D341Med (cell line): Measurements from ENCODE around the gene WDR49.

Source experiments
- DNase-seq: peaks from one replicate; pipeline ENCODE4 v3.0.0; 2012; ENCODE audit warnings: low spot score

The WDR49 gene

GRCh38 chr3:167653760-167654159 is at the start of gene WDR49:
Gene WDR49 (minus strand): TSS chr3:167653942. CDS start chr3:167653425, 517 bp downstream.
- DNase-seq, result no peak

- no peak for DNase-seq
Measured at GRCh38 chr3:167700926-167701325, 47.2 kb upstream of the WDR49 start.

DNA sequence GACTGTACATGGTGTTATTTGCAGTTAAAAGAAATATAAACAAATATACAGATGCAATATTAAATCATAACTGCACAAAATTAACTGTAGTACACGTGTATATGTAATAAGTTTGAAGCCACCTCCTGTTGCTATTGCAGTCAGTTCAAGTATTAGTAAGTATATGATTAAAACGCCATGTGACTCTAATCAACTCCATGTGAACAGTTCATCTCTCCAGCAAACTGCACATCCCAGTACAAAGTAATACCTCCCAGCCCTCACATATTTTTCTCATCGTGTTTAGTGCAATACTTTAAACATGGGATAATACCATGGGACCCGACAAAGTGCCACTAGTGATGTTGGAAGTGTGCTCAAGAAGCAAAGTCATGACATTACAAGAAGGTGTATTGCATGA is 46.3 kb upstream of the WDR49 start:
- no peak for DNase-seq

- no peak for DNase-seq
Measured at GRCh38 chr3:167694121-167694520, 40.4 kb upstream of the WDR49 start.

DNA sequence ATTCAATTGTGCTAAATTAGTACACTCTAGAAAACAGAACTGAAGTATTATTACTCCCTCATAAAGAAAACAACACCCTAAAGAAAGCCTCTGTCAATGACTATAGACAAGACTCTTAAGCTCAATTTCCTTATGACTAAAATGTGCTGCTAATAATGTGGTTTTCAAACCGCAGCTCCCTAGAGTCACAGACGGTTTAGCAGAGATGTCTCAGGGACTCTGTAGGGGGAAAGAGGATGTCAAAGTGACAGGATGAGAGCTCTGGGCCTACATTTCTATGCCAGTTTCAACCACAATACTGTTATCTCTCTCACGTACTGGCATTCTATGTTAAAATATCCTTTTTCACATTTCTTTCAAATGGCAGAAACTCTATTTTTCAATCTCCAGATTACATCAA is 37.6 kb upstream of the WDR49 start:
- no peak for DNase-seq

- peak; percentile 53 for DNase-seq
Measured at GRCh38 chr3:167684388-167684993, 30.7 kb upstream of the WDR49 start.

- DNase-seq, result no peak
Measured at GRCh38 chr3:167679526-167679925, 25.8 kb upstream of the WDR49 start.

DNA sequence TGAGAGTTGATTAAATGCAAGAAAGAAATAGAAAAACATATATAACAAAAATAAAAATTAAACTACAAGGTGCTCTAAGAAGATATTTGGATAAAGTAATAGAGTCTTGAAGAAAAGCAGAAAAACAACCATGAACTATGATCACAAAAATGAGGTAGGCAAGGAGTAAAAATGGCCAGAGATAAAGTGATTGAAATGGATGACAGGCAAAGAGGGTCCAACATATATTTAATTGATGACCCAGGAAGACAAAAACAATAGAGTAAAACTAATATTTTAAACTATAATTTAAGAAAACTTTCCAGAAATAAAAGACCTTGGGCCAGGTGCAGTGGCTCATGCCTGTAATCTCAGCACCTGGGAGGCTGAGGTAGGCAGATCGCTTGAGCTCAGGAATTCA is 22.1 kb upstream of the WDR49 start:
- no peak for DNase-seq

GRCh38 chr3:167673221-167673620 is 19.5 kb upstream of the WDR49 start:
- DNase-seq, result no peak

- DNase-seq, result no peak
Measured at GRCh38 chr3:167671878-167672427, 18.2 kb upstream of the WDR49 start.

DNA sequence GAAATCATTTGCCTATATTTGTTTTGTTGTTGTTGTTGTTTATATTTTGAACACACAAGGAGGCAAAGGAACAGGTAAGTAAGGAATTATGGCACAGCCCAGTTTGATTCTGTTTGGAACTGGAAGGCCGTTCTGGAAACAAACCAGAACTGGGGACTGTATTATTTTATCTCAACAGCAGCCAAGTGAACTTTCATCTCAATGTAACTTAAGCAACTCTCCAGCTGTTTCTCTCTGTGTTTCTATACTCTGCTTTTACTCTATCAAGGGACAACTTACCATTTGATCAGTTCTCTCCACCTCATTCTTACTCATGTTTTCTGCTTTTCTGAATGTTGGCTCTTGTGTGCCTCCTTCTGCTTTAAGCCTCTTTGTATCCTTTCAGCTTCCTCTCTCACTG is 16.0 kb upstream of the WDR49 start:
- DNase-seq, result no peak

DNA sequence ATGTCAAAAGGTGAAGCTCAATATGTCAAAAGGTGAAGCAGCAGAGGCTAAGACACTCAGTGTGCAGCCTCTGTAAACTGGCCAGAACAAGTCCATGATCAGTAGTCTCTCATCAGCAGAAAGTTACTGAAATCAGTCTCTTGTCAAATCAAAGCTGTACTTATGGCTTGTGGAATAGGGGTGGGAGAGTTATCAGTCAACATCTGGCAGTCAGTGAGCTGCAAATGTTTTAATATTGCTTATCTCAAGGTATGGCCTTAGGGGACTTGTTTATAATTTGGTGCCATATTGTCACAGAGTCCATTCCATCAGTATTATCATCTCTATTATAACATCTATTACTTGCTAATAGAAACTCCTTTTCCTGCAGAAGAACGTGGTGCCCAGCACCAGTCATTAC is 14.9 kb upstream of the WDR49 start:
- DNase-seq, result no peak

DNA sequence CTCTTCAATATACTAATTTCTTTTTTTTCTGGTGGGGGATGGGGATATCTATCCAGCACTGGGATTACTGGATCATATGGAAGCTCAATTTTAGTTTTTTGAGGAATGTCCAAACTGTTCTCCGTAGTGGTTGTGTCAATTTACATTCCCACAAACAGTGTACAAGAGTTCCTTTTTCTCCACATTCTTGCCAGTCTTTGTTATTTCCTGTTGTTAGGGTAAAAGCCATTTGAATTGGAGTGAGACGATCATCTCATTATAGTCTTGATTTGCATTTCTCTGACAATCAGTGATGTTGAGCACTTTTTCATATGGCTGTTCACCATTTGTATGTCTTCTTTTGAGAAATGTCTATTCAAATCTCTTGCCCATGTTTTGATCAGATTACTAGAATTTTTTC is 12.8 kb upstream of the WDR49 start:
- no peak for DNase-seq

DNA sequence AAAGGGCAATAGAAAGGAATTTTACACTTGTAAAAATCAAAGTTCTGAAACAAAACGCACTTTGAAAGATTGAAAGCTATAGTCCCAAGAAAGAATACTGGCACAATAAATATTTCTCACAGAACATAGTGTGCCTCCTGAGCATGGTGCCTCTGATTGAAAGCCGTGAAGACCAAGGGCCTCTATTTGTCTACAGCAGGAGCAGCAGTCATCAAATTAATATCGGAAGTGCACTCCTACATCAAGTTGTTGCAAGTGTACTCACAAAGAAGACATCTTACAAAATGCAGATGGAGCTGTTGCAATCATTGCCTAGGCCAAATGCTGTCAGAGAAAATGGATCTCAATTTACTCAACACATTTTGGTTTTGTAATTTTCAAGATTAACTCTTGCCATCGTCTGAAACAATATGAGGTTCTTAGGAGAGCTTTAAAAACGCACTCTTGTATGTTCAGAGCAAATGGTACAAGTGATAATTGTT is 9.2 kb upstream of the WDR49 start:
- DNase-seq, result no peak

DNA sequence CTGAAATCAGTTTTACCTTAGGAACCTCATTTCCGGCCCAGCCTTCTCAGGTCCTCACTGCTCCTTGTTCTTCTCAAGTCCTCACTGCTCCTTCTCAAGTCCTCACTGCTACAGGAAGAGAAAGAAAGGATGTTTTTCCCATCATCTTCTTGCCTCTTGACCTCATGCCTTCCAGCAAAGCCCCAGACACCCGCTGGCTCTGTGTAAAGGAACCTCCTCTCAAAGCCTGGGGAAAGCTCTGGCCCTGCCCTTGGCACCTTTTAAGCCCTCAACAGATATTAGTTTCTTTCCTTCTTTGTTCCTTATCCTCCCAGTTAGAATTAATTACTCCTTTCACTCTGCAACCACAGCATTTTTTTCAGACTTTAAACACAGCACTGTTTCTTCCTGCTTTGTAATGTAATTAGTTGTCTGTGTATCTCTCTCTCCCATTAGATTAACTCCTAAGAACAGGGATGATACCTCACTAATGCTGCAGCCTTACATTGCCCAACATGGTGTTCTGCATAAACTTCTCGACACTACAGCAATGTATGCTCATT is 4.0 kb upstream of the WDR49 start:
- no peak for DNase-seq

GRCh38 chr3:167656821-167657220 is 3.1 kb upstream of the WDR49 start:
- DNase-seq, result no peak

GRCh38 chr3:167653155-167653554 is 587 bp downstream of the WDR49 start:
- no peak for DNase-seq

GRCh38 chr3:167651826-167652225 is 1.9 kb downstream of the WDR49 start:
- no peak for DNase-seq

- no peak for DNase-seq
Measured at GRCh38 chr3:167650459-167650858, 3.3 kb downstream of the WDR49 start.

GRCh38 chr3:167649746-167650145 is 4.0 kb downstream of the WDR49 start:
- no peak for DNase-seq

- DNase-seq, result no peak
Measured at GRCh38 chr3:167644611-167645010, 9.1 kb downstream of the WDR49 start.

DNA sequence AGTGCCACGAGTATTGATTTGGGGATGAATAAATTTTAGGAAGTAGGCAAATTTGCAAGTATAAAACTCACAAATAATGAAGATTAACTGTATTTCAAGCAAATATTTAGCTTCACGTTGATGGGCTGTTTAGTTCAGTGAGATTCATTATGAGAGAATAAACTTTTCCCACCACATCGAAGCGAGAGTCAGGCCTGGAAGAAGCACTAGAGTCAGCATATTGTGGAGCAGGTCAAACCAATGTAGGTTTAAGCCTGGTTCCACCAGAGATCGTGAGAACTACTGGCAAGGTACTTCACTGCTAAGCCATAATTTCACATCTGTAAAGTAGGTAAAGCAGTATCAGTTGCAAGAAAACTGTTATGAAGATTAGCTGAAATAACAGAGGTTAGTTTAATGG is 22.3 kb downstream of the WDR49 start:
- DNase-seq, result no peak

GRCh38 chr3:167626490-167626889 is 27.3 kb downstream of the WDR49 start:
- DNase-seq, result no peak

DNA sequence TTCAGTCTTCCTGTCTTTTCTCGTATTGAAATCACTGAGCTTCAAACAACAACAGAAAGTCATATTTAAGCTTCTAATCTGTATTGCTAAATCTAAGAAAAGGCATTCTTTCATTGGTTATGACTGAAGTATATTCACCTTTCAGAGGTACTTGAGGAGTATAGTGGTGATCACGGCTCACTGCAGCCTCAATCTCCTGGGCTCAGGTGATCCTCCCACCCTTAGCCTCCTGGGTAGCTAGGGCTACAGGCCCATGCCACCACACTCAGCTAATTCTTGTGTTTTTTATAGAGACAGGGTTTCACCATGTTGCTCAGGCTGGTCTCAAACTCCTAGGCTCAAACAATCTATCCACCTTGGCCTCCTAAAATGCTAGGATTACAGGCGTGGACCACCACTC is 38.7 kb downstream of the WDR49 start:
- no peak for DNase-seq
